Activated CD4-positive, alpha-beta T cell treated with anti-CD3 and anti-CD28 coated beads, Interleukin-2, amount 50 U/mL, for 16 hours (primary cell): Measurements from ENCODE around the gene LRP5.
"Not testable (repeated sequence)": the region's sequence is repeated elsewhere in the genome, so short reads cannot be mapped to it uniquely, and the experiment has no call there.

Source experiments
- DNase-seq: peaks from one replicate; pipeline ENCODE4 v3.0.0-alpha.2; 2020

LRP5 gene

GRCh38 chr11:68475626-68476025 is 163.2 kb downstream of the LRP5 start:
- not testable (repeated sequence) for DNase-seq

GRCh38 chr11:68479390-68479789 is 167.0 kb downstream of the LRP5 start:
- no peak for DNase-seq

GRCh38 chr11:68480193-68480592 is 167.8 kb downstream of the LRP5 start:
- DNase-seq: no peak

- DNase-seq: no peak
Measured at GRCh38 chr11:68480852-68481510, 168.6 kb downstream of the LRP5 start.

- DNase-seq: no peak
Measured at GRCh38 chr11:68481579-68482240, 169.3 kb downstream of the LRP5 start.

GRCh38 chr11:68488623-68489022 is 176.2 kb downstream of the LRP5 start:
- no peak for DNase-seq

- DNase-seq: no peak
Measured at GRCh38 chr11:68495220-68495729, 182.9 kb downstream of the LRP5 start.

- DNase-seq: no peak
Measured at GRCh38 chr11:68495872-68496271, 183.5 kb downstream of the LRP5 start.

- no peak for DNase-seq
Measured at GRCh38 chr11:68497761-68498160, 185.4 kb downstream of the LRP5 start.

GRCh38 chr11:68498321-68498720 is 185.9 kb downstream of the LRP5 start:
- no peak for DNase-seq
